Measurements from ENCODE around the gene FMN1. TPM values are rescaled to one million over a fixed set of nuclear protein-coding genes. Genes with fewer than 3 reads are reported as not detected.
A peak's percentile ranks its signal among the peaks of the same experiment; 100 is the strongest.

The FMN1 gene
- total and polyA plus RNA-seq, 10 of the 15 experiments (the other 5 are each of a cell fraction or from before 2014, with no cell fraction given) = 0.05 to 0.16 (median 0.08) TPM; not detected in 4

- ChIA-PET SMC1A (ENCODE audit: uncharacterized antibody, unreplicated experiment) (interaction anchor here (0.6 to 1.5 kb wide), 6 partner anchors 9 to 678 kb away, joined by 3 to 7 read pairs (median 4); no protein-coding TSS in a partner anchor), CTCF (interaction anchor here (0.5 to 2.7 kb wide), 11 partner anchors 9 to 682 kb away, joined by 3 to 14 read pairs (median 3); no protein-coding TSS in a partner anchor), POLR2A (no interaction called here), RAD21 (ENCODE audit: unreplicated experiment) (interaction anchor here (1.6 kb wide), 1 partner anchor 679 kb away, joined by 6 read pairs; no protein-coding TSS in a partner anchor)
- BruUV-seq (replicated peaks) = no TSS peak
- H3K4me2 ChIP-seq (ENCODE audit: control insufficient read depth, insufficient read depth) = no peak overlapping the region
- WGBS (ENCODE audit: insufficient coverage, insufficient replicate concordance, low lambda C conversion rate, missing lambda C conversion rate) = 0% methylated on average over 4 of the region's 4 CpGs
- H3K27me3 ChIP-seq (replicated peaks in 1 of 2; ENCODE audit: control insufficient read depth in 2 of 2, insufficient read depth in 2 of 2, low read length in 1 of 2) = no peaks in the 10 kb centered on the region
- H3K79me2 ChIP-seq (ENCODE audit: control insufficient read depth, insufficient read depth, low read length) = no peaks in the 10 kb centered on the region
- ATAC-seq = peak; percentile 58; the same call in 1 of the 3 replicates
- H3K27ac ChIP-seq (ENCODE audit: control insufficient read depth, insufficient read depth) = no peak overlapping the region
- H3K4me1 ChIP-seq (ENCODE audit: control insufficient read depth, insufficient read depth, low read length) = no peaks in the 10 kb centered on the region
- H3K9me3 ChIP-seq (replicated peaks; ENCODE audit: control insufficient read depth, insufficient read depth, low read length) = no peaks in the 10 kb centered on the region
- in situ Hi-C loops (cut with MboI) = no loop called here
- no peak overlapping the region for H3K9ac ChIP-seq (ENCODE audit: control insufficient read depth, insufficient read depth, low read length)
- H3K4me3 ChIP-seq = no peak overlapping the region
- intact Hi-C loops (cut with micrococcal nuclease; ENCODE audit: unreplicated experiment) = loop anchor here (2.0 kb wide), 1 partner anchor 111 kb away; no protein-coding TSS in a partner anchor
- H3K36me3 ChIP-seq (ENCODE audit: control insufficient read depth in 2 of 2, insufficient read depth in 2 of 2, low read length in 1 of 2) = no peaks in the 10 kb centered on the region
- H4K20me1 ChIP-seq (ENCODE audit: control insufficient read depth, insufficient read depth) = no peaks in the 10 kb centered on the region
- DNase-seq (ENCODE audit: low read depth, low spot score) = no peak
- H2AFZ ChIP-seq (ENCODE audit: control insufficient read depth, low read depth, low read length) = no peak overlapping the region
- TF ChIP-seq EP300 (IDR thresholded peaks at IDR 0.05; ENCODE audit: borderline replicate concordance in 1 of 2, control insufficient read depth in 1 of 2, low read depth in 2 of 2, low read length in 2 of 2) (no peak), CTCF (IDR thresholded peaks at IDR 0.05 in 2 of 3, conservative IDR thresholded peaks at IDR 0.05 in 1 of 3; ENCODE audit: control insufficient read depth in 2 of 3, extremely low read depth in 1 of 3, insufficient read depth in 1 of 3, low read depth in 3 of 3, low read length in 3 of 3) (peak; percentile 49 to 62 (median 50); a peak in 5 of 6 replicates), FOXM1 (IDR thresholded peaks at IDR 0.05; ENCODE audit: low read depth, low read length) (no peak), BACH1 (IDR thresholded peaks at IDR 0.05; ENCODE audit: borderline replicate concordance) (no peak), ZBED1 (IDR thresholded peaks at IDR 0.05; ENCODE audit: borderline replicate concordance) (no peak), SMAD1 (IDR thresholded peaks at IDR 0.05; ENCODE audit: low read depth, partially characterized antibody) (no peak), PAX8 (IDR thresholded peaks at IDR 0.05) (no peak), CREM (IDR thresholded peaks at IDR 0.05; ENCODE audit: low read depth) (no peak), TBL1XR1 (IDR thresholded peaks at IDR 0.05; ENCODE audit: low read depth, low read length) (no peak), ZNF622 (IDR thresholded peaks at IDR 0.05) (no peak), RAD21 (IDR thresholded peaks at IDR 0.05; ENCODE audit: insufficient read depth, low read depth, low read length) (peak; percentile 49), BCL11A (IDR thresholded peaks at IDR 0.05; ENCODE audit: low read depth, low read length) (no peak), SMC3 (IDR thresholded peaks at IDR 0.05; ENCODE audit: borderline replicate concordance, low read length) (peak; percentile 25; the same call in 1 of the 2 replicates), MYC (IDR thresholded peaks at IDR 0.05; ENCODE audit: insufficient read depth, insufficient read length, insufficient replicate concordance, low read length, severe bottlenecking) (no peak)
- peak; percentile 47 for FAIRE-seq
Measured at GRCh38 chr15:33021806-33022389, 172.6 kb downstream of the FMN1 start.

Measured in GM12878 (cell line).